Measurements from ENCODE around the gene HACD3.

The HACD3 gene

DNA sequence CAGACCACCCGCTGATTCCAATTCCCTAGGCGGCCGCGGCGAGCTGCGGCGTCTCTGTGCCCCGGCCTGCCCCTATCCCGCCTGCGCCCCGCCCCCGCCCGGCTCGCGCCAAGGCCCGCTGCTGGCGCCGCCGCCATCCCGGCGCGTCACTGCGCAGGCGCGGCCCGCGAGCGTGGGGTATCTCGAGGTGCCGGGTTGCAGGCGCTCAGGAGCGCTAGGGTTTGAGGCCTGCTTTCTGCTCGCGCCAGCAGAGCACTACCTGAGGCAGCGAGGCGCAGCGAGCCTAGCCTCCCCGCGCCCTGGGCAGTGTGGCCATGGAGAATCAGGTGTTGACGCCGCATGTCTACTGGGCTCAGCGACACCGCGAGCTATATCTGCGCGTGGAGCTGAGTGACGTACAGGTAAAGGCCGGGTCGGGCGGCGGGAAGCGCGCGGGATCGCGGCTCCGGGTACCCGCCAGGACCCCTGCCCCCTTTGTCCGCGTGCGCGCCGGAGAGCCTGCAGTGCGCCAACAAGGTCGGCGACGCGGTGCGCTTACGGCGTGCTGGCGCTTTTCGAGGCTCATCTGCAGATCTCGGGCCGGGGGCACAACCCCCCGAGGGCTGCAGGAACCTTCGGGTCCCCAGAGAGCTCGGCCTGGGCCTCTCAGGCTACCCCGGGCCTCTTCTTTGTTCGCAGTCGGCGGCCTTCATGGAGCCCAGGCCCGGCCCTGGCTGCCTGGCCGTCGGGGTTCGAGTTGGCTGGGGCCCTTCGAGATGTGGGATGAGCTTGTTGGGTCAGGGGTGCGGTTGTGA is at the start of gene HACD3:
TSS of gene HACD3 (plus strand) at position 146 of the 794 bp plus-strand sequence. CDS start at position 315, 169 bp downstream.
- Histone ChIP-seq H3K4me3 (ENCODE audit: low read length in 2 of 2) (peak within 1 kb of the TSS; percentile 82 to 90), H3K36me3 (ENCODE audit: control insufficient read depth in 2 of 2, insufficient read depth in 2 of 2, low read length in 2 of 2) (no peaks in the 10 kb centered on the region), H3K27ac (ENCODE audit: low read depth in 2 of 2, low read length in 2 of 2) (peak within 1 kb of the TSS; percentile 67 to 68), H3K9ac (ENCODE audit: low read depth in 1 of 2, low read length in 2 of 2) (peak within 1 kb of the TSS; percentile 79 to 80), H3K27me3 (ENCODE audit: control insufficient read depth in 2 of 2, insufficient read depth in 2 of 2, low read length in 2 of 2) (no peaks in the 10 kb centered on the region), H3K9me3 (ENCODE audit: control insufficient read depth in 2 of 2, low read length in 2 of 2) (no peaks in the 10 kb centered on the region), H3K4me1 (ENCODE audit: control insufficient read depth in 2 of 2, insufficient read depth in 2 of 2, low read length in 2 of 2) (peaks cover 12 to 19% of the 10 kb centered on the region in 2 donors)

GRCh38 chr15:65484876-65485275 is 45.4 kb upstream of the HACD3 start:
- no peak overlapping the region for H3K9ac ChIP-seq (ENCODE audit: low read depth in 1 of 2, low read length in 2 of 2)
- no peaks in the 10 kb centered on the region for H3K27me3 ChIP-seq (ENCODE audit: control insufficient read depth in 2 of 2, insufficient read depth in 2 of 2, low read length in 2 of 2)
- H3K9me3 ChIP-seq (ENCODE audit: control insufficient read depth in 2 of 2, low read length in 2 of 2) = no peaks in the 10 kb centered on the region
- no peak overlapping the region for H3K4me3 ChIP-seq (ENCODE audit: low read length in 2 of 2)
- no peak overlapping the region for H3K27ac ChIP-seq (ENCODE audit: low read depth in 2 of 2, low read length in 2 of 2)
- no peaks in the 10 kb centered on the region for H3K4me1 ChIP-seq (ENCODE audit: control insufficient read depth in 2 of 2, insufficient read depth in 2 of 2, low read length in 2 of 2)
- H3K36me3 ChIP-seq (ENCODE audit: control insufficient read depth in 2 of 2, insufficient read depth in 2 of 2, low read length in 2 of 2) = peaks cover 24 to 47% of the 10 kb centered on the region in 2 donors

GRCh38 chr15:65494076-65494475 is 36.2 kb upstream of the HACD3 start:
- H3K27ac ChIP-seq (ENCODE audit: low read depth in 2 of 2, low read length in 2 of 2) = no peak overlapping the region
- H3K27me3 ChIP-seq (ENCODE audit: control insufficient read depth in 2 of 2, insufficient read depth in 2 of 2, low read length in 2 of 2) = no peaks in the 10 kb centered on the region
- H3K9ac ChIP-seq (ENCODE audit: low read depth in 1 of 2, low read length in 2 of 2) = no peak overlapping the region
- no peak overlapping the region for H3K4me3 ChIP-seq (ENCODE audit: low read length in 2 of 2)
- H3K36me3 ChIP-seq (ENCODE audit: control insufficient read depth in 2 of 2, insufficient read depth in 2 of 2, low read length in 2 of 2) = peaks cover 39 to 60% of the 10 kb centered on the region in 2 donors
- H3K4me1 ChIP-seq (ENCODE audit: control insufficient read depth in 2 of 2, insufficient read depth in 2 of 2, low read length in 2 of 2) = no peaks in the 10 kb centered on the region
- no peaks in the 10 kb centered on the region for H3K9me3 ChIP-seq (ENCODE audit: control insufficient read depth in 2 of 2, low read length in 2 of 2)

DNA sequence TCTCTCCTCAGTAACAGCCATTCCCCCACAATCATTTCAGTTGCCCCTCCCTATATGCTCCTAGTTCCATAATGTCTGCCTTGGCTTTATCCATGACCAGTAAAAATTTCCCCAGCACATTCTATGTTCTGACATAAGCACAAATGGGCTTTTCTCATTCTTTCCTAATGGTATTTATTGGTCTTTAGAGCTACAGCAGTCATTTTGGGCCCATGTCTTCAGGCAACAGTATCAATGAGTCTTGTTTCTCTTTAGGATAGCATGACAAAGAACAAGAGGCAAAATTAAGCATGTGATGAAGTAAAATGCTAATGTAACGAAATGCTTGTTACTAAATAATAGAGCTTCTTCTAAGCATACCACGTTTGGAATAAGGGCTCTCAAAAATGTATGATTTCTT is 20.9 kb upstream of the HACD3 start:
- no peaks in the 10 kb centered on the region for H3K27me3 ChIP-seq (ENCODE audit: control insufficient read depth in 2 of 2, insufficient read depth in 2 of 2, low read length in 2 of 2)
- no peaks in the 10 kb centered on the region for H3K9me3 ChIP-seq (ENCODE audit: control insufficient read depth in 2 of 2, low read length in 2 of 2)
- H3K4me3 ChIP-seq (ENCODE audit: low read length in 2 of 2) = no peak overlapping the region
- peaks cover 17 to 46% of the 10 kb centered on the region in 2 donors for H3K36me3 ChIP-seq (ENCODE audit: control insufficient read depth in 2 of 2, insufficient read depth in 2 of 2, low read length in 2 of 2)
- H3K9ac ChIP-seq (ENCODE audit: low read depth in 1 of 2, low read length in 2 of 2) = no peak overlapping the region
- no peak overlapping the region for H3K27ac ChIP-seq (ENCODE audit: low read depth in 2 of 2, low read length in 2 of 2)
- no peaks in the 10 kb centered on the region for H3K4me1 ChIP-seq (ENCODE audit: control insufficient read depth in 2 of 2, insufficient read depth in 2 of 2, low read length in 2 of 2)

- Histone ChIP-seq H3K4me1 (ENCODE audit: control insufficient read depth in 2 of 2, insufficient read depth in 2 of 2, low read length in 2 of 2) (peaks cover 9 to 12% of the 10 kb centered on the region in 2 donors), H3K9ac (ENCODE audit: low read depth in 1 of 2, low read length in 2 of 2) (no peak overlapping the region), H3K27ac (ENCODE audit: low read depth in 2 of 2, low read length in 2 of 2) (no peak overlapping the region), H3K27me3 (ENCODE audit: control insufficient read depth in 2 of 2, insufficient read depth in 2 of 2, low read length in 2 of 2) (no peaks in the 10 kb centered on the region), H3K4me3 (ENCODE audit: low read length in 2 of 2) (peak overlapping the region in 1 of 2 donors; percentile 4), H3K36me3 (ENCODE audit: control insufficient read depth in 2 of 2, insufficient read depth in 2 of 2, low read length in 2 of 2) (peaks cover 10 to 35% of the 10 kb centered on the region in 2 donors), H3K9me3 (ENCODE audit: control insufficient read depth in 2 of 2, low read length in 2 of 2) (no peaks in the 10 kb centered on the region)
These were observed 18.1 kb upstream of the HACD3 start for GRCh38 chr15:65512189-65512588.

DNA sequence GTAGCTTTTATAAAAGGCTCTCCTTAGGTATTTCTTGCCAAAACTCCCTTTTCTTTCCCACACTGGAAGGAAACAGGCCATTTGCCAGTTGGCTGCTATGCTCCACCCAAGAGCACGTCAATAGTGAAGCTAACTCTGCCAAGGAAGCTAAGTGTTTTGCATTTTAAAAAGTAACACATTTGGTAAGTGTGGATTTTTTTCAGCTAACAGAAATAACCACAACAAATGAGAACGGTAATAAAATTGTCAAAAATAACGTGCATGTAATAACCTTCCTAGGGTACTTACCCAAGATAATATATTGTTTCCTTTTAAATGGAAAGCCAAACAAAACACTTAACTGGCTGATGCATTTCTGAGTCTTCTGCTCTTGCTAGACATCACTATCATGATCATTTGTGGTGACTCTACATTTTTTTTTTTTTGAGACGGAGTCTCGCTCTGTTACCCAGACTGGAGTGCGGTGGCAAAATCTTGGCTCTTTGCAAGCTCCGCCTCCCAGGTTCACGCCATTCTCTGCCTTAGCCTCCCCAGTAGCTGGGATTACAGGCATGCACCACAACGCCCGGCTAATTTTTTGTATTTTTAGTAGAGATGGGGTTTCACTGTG is 17.4 kb upstream of the HACD3 start:
- Histone ChIP-seq H3K9ac (ENCODE audit: low read depth in 1 of 2, low read length in 2 of 2) (no peak overlapping the region), H3K4me1 (ENCODE audit: control insufficient read depth in 2 of 2, insufficient read depth in 2 of 2, low read length in 2 of 2) (peaks cover 12 to 15% of the 10 kb centered on the region in 2 donors), H3K4me3 (ENCODE audit: low read length in 2 of 2) (peak overlapping the region in 1 of 2 donors; percentile 4), H3K36me3 (ENCODE audit: control insufficient read depth in 2 of 2, insufficient read depth in 2 of 2, low read length in 2 of 2) (peaks cover 10 to 35% of the 10 kb centered on the region in 2 donors), H3K27ac (ENCODE audit: low read depth in 2 of 2, low read length in 2 of 2) (no peak overlapping the region), H3K9me3 (ENCODE audit: control insufficient read depth in 2 of 2, low read length in 2 of 2) (no peaks in the 10 kb centered on the region), H3K27me3 (ENCODE audit: control insufficient read depth in 2 of 2, insufficient read depth in 2 of 2, low read length in 2 of 2) (no peaks in the 10 kb centered on the region)

- Histone ChIP-seq H3K36me3 (ENCODE audit: control insufficient read depth in 2 of 2, insufficient read depth in 2 of 2, low read length in 2 of 2) (peaks cover 1 to 5% of the 10 kb centered on the region in 2 donors), H3K9me3 (ENCODE audit: control insufficient read depth in 2 of 2, low read length in 2 of 2) (no peaks in the 10 kb centered on the region), H3K4me1 (ENCODE audit: control insufficient read depth in 2 of 2, insufficient read depth in 2 of 2, low read length in 2 of 2) (peaks cover 12 to 15% of the 10 kb centered on the region in 2 donors), H3K4me3 (ENCODE audit: low read length in 2 of 2) (peak within 1 kb of the TSS; percentile 81 to 87), H3K27ac (ENCODE audit: low read depth in 2 of 2, low read length in 2 of 2) (peak within 1 kb of the TSS; percentile 80 to 96), H3K9ac (ENCODE audit: low read depth in 1 of 2, low read length in 2 of 2) (peak within 1 kb of the TSS; percentile 83 to 85), H3K27me3 (ENCODE audit: control insufficient read depth in 2 of 2, insufficient read depth in 2 of 2, low read length in 2 of 2) (no peaks in the 10 kb centered on the region)
These were observed 13.0 kb upstream of the HACD3 start, which contains the start of gene DPP8 for GRCh38 chr15:65516997-65517865. Gene DPP8 (minus strand): TSS chr15:65517689. CDS start chr15:65512553, 5,136 bp downstream.

GRCh38 chr15:65517866-65518207 is 12.4 kb upstream of the HACD3 start:
- Histone ChIP-seq H3K27ac (ENCODE audit: low read depth in 2 of 2, low read length in 2 of 2) (peak overlapping the region; percentile 80 to 96), H3K27me3 (ENCODE audit: control insufficient read depth in 2 of 2, insufficient read depth in 2 of 2, low read length in 2 of 2) (no peaks in the 10 kb centered on the region), H3K9ac (ENCODE audit: low read depth in 1 of 2, low read length in 2 of 2) (peak overlapping the region in 1 of 2 donors; percentile 85), H3K4me3 (ENCODE audit: low read length in 2 of 2) (peak overlapping the region in 1 of 2 donors; percentile 87), H3K36me3 (ENCODE audit: control insufficient read depth in 2 of 2, insufficient read depth in 2 of 2, low read length in 2 of 2) (peaks cover 0 to 4% of the 10 kb centered on the region in 2 donors), H3K4me1 (ENCODE audit: control insufficient read depth in 2 of 2, insufficient read depth in 2 of 2, low read length in 2 of 2) (peaks cover 12 to 15% of the 10 kb centered on the region in 2 donors), H3K9me3 (ENCODE audit: control insufficient read depth in 2 of 2, low read length in 2 of 2) (no peaks in the 10 kb centered on the region)

DNA sequence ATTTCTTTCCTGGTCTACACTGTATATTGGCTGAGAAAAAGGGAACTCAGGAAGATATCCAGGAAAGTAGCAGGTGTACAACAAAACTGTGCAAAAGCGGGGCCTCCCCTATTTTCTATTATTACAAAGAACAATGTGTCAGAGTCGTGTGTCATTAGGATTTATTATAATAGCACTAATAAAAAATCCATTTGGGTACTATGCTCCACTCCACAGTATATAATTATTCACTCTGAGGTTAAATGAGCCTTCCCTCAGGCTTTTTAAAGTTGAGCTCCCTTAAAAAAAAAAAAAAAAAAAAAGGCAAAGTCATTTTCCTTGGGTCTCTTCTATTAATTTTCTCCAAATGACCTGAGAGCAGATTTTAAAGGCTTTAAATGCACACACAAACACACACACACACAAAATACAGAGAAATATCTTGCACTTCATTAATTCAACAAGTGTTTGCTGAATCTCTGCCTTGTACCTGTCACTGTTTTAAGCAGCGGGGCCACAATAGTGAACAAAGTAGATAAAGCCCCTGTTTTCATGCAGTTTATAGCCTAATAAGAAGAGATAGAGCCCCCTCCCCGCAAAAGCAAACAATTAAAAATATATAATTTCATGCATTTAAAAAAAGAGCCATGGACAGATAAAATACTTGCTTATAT is 11.5 kb upstream of the HACD3 start:
- H3K27me3 ChIP-seq (ENCODE audit: control insufficient read depth in 2 of 2, insufficient read depth in 2 of 2, low read length in 2 of 2) = no peaks in the 10 kb centered on the region
- no peak overlapping the region for H3K4me3 ChIP-seq (ENCODE audit: low read length in 2 of 2)
- H3K36me3 ChIP-seq (ENCODE audit: control insufficient read depth in 2 of 2, insufficient read depth in 2 of 2, low read length in 2 of 2) = peaks cover 0 to 4% of the 10 kb centered on the region in 2 donors
- no peaks in the 10 kb centered on the region for H3K9me3 ChIP-seq (ENCODE audit: control insufficient read depth in 2 of 2, low read length in 2 of 2)
- H3K27ac ChIP-seq (ENCODE audit: low read depth in 2 of 2, low read length in 2 of 2) = no peak overlapping the region
- no peak overlapping the region for H3K9ac ChIP-seq (ENCODE audit: low read depth in 1 of 2, low read length in 2 of 2)
- H3K4me1 ChIP-seq (ENCODE audit: control insufficient read depth in 2 of 2, insufficient read depth in 2 of 2, low read length in 2 of 2) = peaks cover 12 to 15% of the 10 kb centered on the region in 2 donors

Measured in mucosa of rectum (tissue), 2 donors.